HCT116 (cell line): ENCODE data around the gene IFRD2. TPM values are rescaled to one million over a fixed set of nuclear protein-coding genes. Genes with fewer than 3 reads are reported as not detected.
A peak's percentile ranks its signal among the peaks of the same experiment; 100 is the strongest.

Source experiments
- ATAC-seq: fragments of 200-7000 bp; cut with Tn5 transposase; 2 replicates; pipeline ENCODE4 v1.9.1; 2020; ENCODE audit warnings: mild to moderate bottlenecking, moderate library complexity
- BruUV-seq: library from RNA; stranded (reverse); fragments of 400-500 nt; replicated peaks from 2 replicates; lab custom pipeline; 2021; lab: Mats Ljungman, UMichigan
- CTCF ChIA-PET: fragments of 300-600 bp; sonication (Branson Sonifier 250); formaldehyde crosslinking; loops from one replicate; lab custom pipeline; 2021; ENCODE audit warnings: antibody characterized with exemption; lab: Charles Lee
- POLR2A ChIA-PET: fragments of 300-600, 350-600 bp; sonication (Branson Sonifier 250); formaldehyde crosslinking; loops from one replicate; lab custom pipeline; 2021; ENCODE audit warnings: antibody characterized with exemption; lab: Charles Lee
- RAD21 ChIA-PET, 2 experiments: fragments of 300-600 bp; sonication (Branson Sonifier 250); formaldehyde crosslinking; loops; one replicate each; lab custom pipeline; 2023; ENCODE audit warnings: low total read pairs in 2 of 2; ENCODE audit not compliant: uncharacterized antibody in 2 of 2, unreplicated experiment in 2 of 2, low non-redundant PET in 1 of 2; lab: Charles Lee
- DNase-seq: peaks from one replicate; pipeline ENCODE4 v3.0.0-alpha.2; 2010; ENCODE audit warnings: low read depth, low spot score
- H2AFZ ChIP-seq: fragments of 200-600 bp; shearing (Covaris generic), sonication (generic); 2 replicates; pipeline ENCODE4 v1.6.1; 2017; ENCODE audit warnings: low read depth, mixed run types, mixed read lengths, antibody characterized with exemption, low read length; ENCODE audit not compliant: poor library complexity, severe bottlenecking
- H3K27ac ChIP-seq: 2 replicates; pipeline ENCODE4 v1.5.1; 2012; ENCODE audit warnings: low read depth, low read length
- H3K27me3 ChIP-seq: fragments of 200-600 bp; sonication (generic); 2 replicates; pipeline ENCODE4 v1.6.1; 2016; ENCODE audit warnings: mixed run types, low read length, mixed read lengths; ENCODE audit not compliant: insufficient read depth
- H3K36me3 ChIP-seq, 2 experiments: fragments of 200-500 bp in 1 of 2; fragments of 200-600 bp in 1 of 2; sonication (Bioruptor generic) in 1 of 2; sonication (generic) in 1 of 2; 2 replicates each; pipeline versions ENCODE4 v1.5.1 to v1.6.1; 2014 to 2016; ENCODE audit warnings: low read length in 2 of 2, inconsistent platforms in 1 of 2, mixed read lengths in 1 of 2, mixed run types in 1 of 2; ENCODE audit not compliant: insufficient read depth in 2 of 2, control insufficient read depth in 1 of 2
- H3K4me1 ChIP-seq, 2 experiments: fragments of 200-600 bp in 1 of 2; sonication (generic) in 1 of 2; 2 replicates each; pipeline versions ENCODE4 v1.5.1 to v1.6.1; 2012 to 2017; ENCODE audit warnings: low read length in 2 of 2, inconsistent platforms in 1 of 2, mild to moderate bottlenecking in 1 of 2, mixed read lengths in 1 of 2, mixed run types in 1 of 2, moderate library complexity in 1 of 2; ENCODE audit not compliant: insufficient read depth in 2 of 2, control insufficient read depth in 1 of 2
- H3K4me2 ChIP-seq: fragments of 200-600 bp; sonication (generic); 2 replicates; pipeline ENCODE4 v1.6.1; 2017; ENCODE audit warnings: mixed run types, low read length, mixed read lengths
- H3K4me3 ChIP-seq, 2 experiments: fragments of 200-600 bp in 1 of 2; sonication (generic) in 1 of 2; replicated peaks in 1 of 2; 2 replicates each; pipeline ENCODE4 v1.5.1; 2011 to 2016; ENCODE audit warnings: low read length in 2 of 2, control low read depth in 1 of 2, low read depth in 1 of 2, mild to moderate bottlenecking in 1 of 2, mixed read lengths in 1 of 2, mixed run types in 1 of 2
- H3K79me2 ChIP-seq: fragments of 200-600 bp; sonication (generic); 2 replicates; pipeline ENCODE4 v1.6.1; 2017; ENCODE audit warnings: mild to moderate bottlenecking, mixed run types, low read length, moderate library complexity, mixed read lengths; ENCODE audit not compliant: insufficient read depth
- H3K9ac ChIP-seq: fragments of 200-600 bp; sonication (generic); 2 replicates; pipeline ENCODE4 v1.6.1; 2016; ENCODE audit warnings: low read length, mixed read lengths
- H3K9me2 ChIP-seq: fragments of 200-600 bp; sonication (generic), shearing (Covaris generic); 2 replicates; pipeline ENCODE4 v1.6.1; 2017; ENCODE audit warnings: mixed run types, mild to moderate bottlenecking, moderate library complexity; ENCODE audit not compliant: insufficient read depth
- H3K9me3 ChIP-seq, 2 experiments: fragments of 200-500 bp in 1 of 2; fragments of 200-600 bp in 1 of 2; sonication (Bioruptor generic) in 1 of 2; sonication (generic) in 1 of 2; 2 replicates each; pipeline ENCODE4 v1.6.1; 2014 to 2017; ENCODE audit warnings: low read length in 2 of 2, mixed read lengths in 2 of 2, inconsistent platforms in 1 of 2, low read depth in 1 of 2, mild to moderate bottlenecking in 1 of 2, mixed run types in 1 of 2, moderate library complexity in 1 of 2; ENCODE audit not compliant: control insufficient read depth in 1 of 2, insufficient read depth in 1 of 2
- H4K20me1 ChIP-seq: fragments of 200-600 bp; sonication (generic), shearing (Covaris generic); 2 replicates; pipeline ENCODE4 v1.6.1; 2017; ENCODE audit warnings: mixed run types, mild to moderate bottlenecking, moderate library complexity; ENCODE audit not compliant: insufficient read depth
- CTCF ChIP-seq, 3 experiments: fragments of 200-600 bp in 1 of 3; sonication (generic) in 1 of 3; IDR thresholded peaks in 2 of 3; conservative IDR thresholded peaks in 1 of 3; 2 replicates each; pipeline ENCODE4 v1.5.1; 2012 to 2017; ENCODE audit warnings: low read depth in 2 of 3, low read length in 2 of 3, antibody characterized with exemption in 1 of 3, borderline replicate concordance in 1 of 3, control low read depth in 1 of 3, mild to moderate bottlenecking in 1 of 3, mixed read lengths in 1 of 3, mixed run types in 1 of 3, moderate library complexity in 1 of 3; ENCODE audit not compliant: insufficient read depth in 1 of 3
- EZH2phosphoT487 ChIP-seq: fragments of 200-600 bp; IDR thresholded peaks from 2 replicates; pipeline ENCODE4 v1.6.1; 2018; ENCODE audit warnings: antibody characterized with exemption, borderline replicate concordance
- POLR2AphosphoS5 ChIP-seq: IDR thresholded peaks from 2 replicates; pipeline ENCODE4 v1.6.1; 2011; ENCODE audit warnings: mild to moderate bottlenecking, low read depth, low read length, moderate library complexity
- ZBTB33 ChIP-seq: IDR thresholded peaks from 2 replicates; pipeline ENCODE4 v1.6.1; 2011; ENCODE audit warnings: mild to moderate bottlenecking, low read length, moderate library complexity; ENCODE audit not compliant: insufficient replicate concordance; ENCODE audit errors: extremely low read depth
- intact Hi-C: fragments of 100-400 bp; cut with micrococcal nuclease; formaldehyde crosslinking; loops from 2 replicates; pipeline ENCODE4 v1.10.0; 2022
- total RNA-seq: library from RNA; stranded (reverse); gene quantifications from one replicate; pipeline ENCODE4 v1.2.1, GENCODE V29; 2021; ENCODE audit not compliant: unreplicated experiment

The IFRD2 gene
- total RNA-seq, 1 experiment from 2014 or later = 146 TPM

DNA sequence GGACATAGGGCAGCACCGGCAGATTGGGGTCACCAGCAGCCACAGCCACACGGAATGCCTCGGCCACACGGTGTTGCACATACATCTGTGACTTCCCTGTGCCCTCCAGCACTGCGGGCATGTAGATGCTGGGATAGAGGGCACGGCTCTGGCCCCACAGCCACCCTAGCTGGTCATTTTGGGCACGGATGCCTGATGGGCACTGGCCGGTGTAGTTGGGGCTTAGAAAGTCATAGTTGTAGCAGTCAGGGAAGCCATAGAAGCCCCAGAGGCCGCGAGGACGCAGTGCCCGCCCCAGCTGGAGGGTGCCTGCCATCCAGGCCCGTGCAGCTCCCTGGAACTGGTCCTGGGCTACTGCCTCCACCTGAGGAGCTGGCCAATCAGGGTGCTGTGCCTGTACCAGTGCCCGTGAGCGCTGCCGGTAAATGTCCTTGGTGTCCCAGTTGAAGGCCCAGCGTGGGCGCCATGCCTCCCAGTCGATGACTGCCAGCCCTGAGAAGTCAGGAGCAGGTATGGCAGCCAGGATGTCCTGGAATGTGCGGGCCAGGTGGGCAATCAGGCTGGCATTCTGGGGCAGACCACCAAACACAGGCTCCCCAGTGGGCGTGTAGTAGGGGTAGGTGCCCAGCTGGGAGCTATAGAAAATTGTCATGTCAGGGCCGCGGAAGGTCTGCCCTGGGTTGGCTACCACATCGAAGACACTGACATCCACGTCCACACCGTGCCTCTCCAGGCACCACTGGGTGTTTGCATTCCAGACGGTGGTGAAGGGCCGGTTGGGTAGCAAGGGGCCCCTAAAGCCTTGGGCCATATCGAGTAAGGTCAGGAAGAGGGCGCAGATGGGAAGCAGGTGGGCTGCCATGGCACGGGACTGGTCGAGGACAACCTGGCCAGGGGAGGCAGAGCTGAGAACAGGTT lies 10.1 kb upstream of the IFRD2 start (continued):
- TF ChIP-seq ZBTB33 = no peak
- no peak for TF ChIP-seq EZH2phosphoT487

DNA sequence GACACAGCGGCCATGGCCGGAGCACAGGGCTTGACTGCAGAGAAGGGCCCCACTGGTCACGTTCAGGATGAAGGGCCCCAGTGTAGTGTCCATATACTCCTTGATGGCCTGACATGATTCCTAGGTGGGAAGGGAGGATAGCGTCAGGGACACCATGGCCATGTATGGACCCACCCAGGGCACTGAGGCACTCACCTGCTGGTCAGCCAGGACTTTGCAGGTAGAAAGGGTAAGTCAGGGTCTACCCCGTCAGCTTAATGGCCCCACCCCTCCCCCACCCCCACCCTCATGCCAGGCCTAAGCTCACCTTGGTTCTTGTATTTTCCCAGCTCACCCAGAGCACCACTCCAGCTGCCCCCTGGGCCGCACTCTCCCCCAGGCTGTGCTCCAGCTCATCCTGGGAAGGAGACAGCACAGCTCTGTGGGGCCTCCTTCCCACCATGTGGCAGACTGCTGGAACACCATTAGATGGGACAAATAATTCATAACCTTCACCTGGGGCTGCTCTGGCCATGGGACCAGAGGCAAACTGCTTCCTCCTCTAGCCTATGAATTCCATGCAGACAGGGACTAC lies 8.5 kb upstream of the IFRD2 start:
- intact Hi-C loops = no loop called here
- no peaks in the 10 kb centered on the region for H4K20me1 ChIP-seq
- RAD21 ChIA-PET = no interaction called here
- DNase-seq (no peak), ATAC-seq (no peak)
- 0 out of 6 replicates have a peak, but pooled peaks of 1 of the 3 experiments have one; percentile 2 for TF ChIP-seq CTCF (IDR thresholded peaks at IDR 0.05 in 2 of 3, conservative IDR thresholded peaks at IDR 0.05 in 1 of 3; ENCODE audit: borderline replicate concordance in 1 of 3, insufficient read depth in 1 of 3, low read depth in 2 of 3, low read length in 2 of 3)
- no peak for TF ChIP-seq POLR2AphosphoS5
- peak overlapping the region; percentile 73 for H3K27ac ChIP-seq
- peak overlapping the region; percentile 48 to 92; a peak in 3 of 4 replicates for H3K4me3 ChIP-seq
- peak overlapping the region; percentile 97 for H3K4me2 ChIP-seq
- BruUV-seq = no TSS peak
- H3K9ac ChIP-seq = peak overlapping the region; percentile 72
- peaks cover 21 to 53% of the 10 kb centered on the region in 2 experiments for H3K4me1 ChIP-seq
- H3K36me3 ChIP-seq = no peaks in the 10 kb centered on the region
- POLR2A ChIA-PET = interaction anchor here (0.6 to 1.4 kb wide), 2 partner anchors 9 to 16 kb away, joined by 3 to 6 read pairs; partner anchors contain the start of gene IFRD2
- peaks cover 3% of the 10 kb centered on the region; the same call in 1 of the 2 replicates for H3K79me2 ChIP-seq
- no peak overlapping the region for H2AFZ ChIP-seq
- CTCF ChIA-PET = interaction anchor here (0.7 kb wide), 1 partner anchor 17 kb away, joined by 3 read pairs; no protein-coding TSS in a partner anchor
- no peaks in the 10 kb centered on the region for H3K9me2 ChIP-seq
- H3K9me3 ChIP-seq = no peaks in the 10 kb centered on the region
- H3K27me3 ChIP-seq = no peaks in the 10 kb centered on the region
